Breast epithelium (tissue), 3 donors: Measurements from ENCODE around the gene EBF3.

ENCODE experiments used
- CTCF ChIP-seq, 3 donors: fragments of 450-650 bp; IDR thresholded peaks; one replicate each; pipeline ENCODE4 v1.5.1; 2016 to 2017; ENCODE audit warnings: antibody characterized with exemption in 3 of 3, mild to moderate bottlenecking in 3 of 3, moderate library complexity in 3 of 3
- POLR2A ChIP-seq: fragments of 450-650 bp; IDR thresholded peaks from one replicate; pipeline ENCODE4 v1.6.1; 2016; ENCODE audit warnings: antibody characterized with exemption, mild to moderate bottlenecking, moderate library complexity

- TF ChIP-seq CTCF (IDR thresholded peaks at IDR 0.05) (no peak), POLR2A (no peak)
These were observed 46.6 kb upstream of the EBF3 start for GRCh38 chr10:130010653-130011052.
